SU-DHL-6 (cell line): ENCODE results near the gene KCND3.

Experiments used
- H2AFZ ChIP-seq: fragments of 200-600 bp; sonication (generic); 2 replicates; pipeline ENCODE4 v1.6.1; 2014; ENCODE audit warnings: low read depth, mild to moderate bottlenecking, moderate library complexity, mixed read lengths, antibody characterized with exemption, low read length; ENCODE audit not compliant: severe bottlenecking
- H3F3A ChIP-seq: fragments of 200-600 bp; shearing (Covaris generic); 2 replicates; pipeline ENCODE4 v1.6.0; 2016; ENCODE audit warnings: antibody characterized with exemption, mild to moderate bottlenecking; ENCODE audit not compliant: insufficient read depth
- H3K27ac ChIP-seq: fragments of 200-600 bp; sonication (generic); 2 replicates; pipeline ENCODE4 v1.5.1; 2016; ENCODE audit warnings: low read depth, mild to moderate bottlenecking, low read length, moderate library complexity, mixed read lengths
- H3K27me3 ChIP-seq: fragments of 200-600 bp; sonication (generic), shearing (Covaris generic); 2 replicates; pipeline ENCODE4 v1.6.0; 2014; ENCODE audit warnings: mild to moderate bottlenecking, low read length
- H3K36me3 ChIP-seq: fragments of 200-600 bp; sonication (generic); 2 replicates; pipeline ENCODE4 v1.6.1; 2014; ENCODE audit warnings: mild to moderate bottlenecking, low read length, mixed read lengths
- H3K4me2 ChIP-seq: fragments of 300-600, 200-600 bp; shearing (Covaris generic), sonication (generic); 2 replicates; pipeline ENCODE4 v1.6.0; 2014; ENCODE audit warnings: low read length, low read depth, mild to moderate bottlenecking; ENCODE audit not compliant: poor library complexity, severe bottlenecking
- H3K4me3 ChIP-seq: fragments of 200-600 bp; sonication (generic); 2 replicates; pipeline ENCODE4 v1.5.1; 2014; ENCODE audit warnings: antibody characterized with exemption, low read length, mild to moderate bottlenecking, mixed read lengths; ENCODE audit not compliant: insufficient read depth, poor library complexity, severe bottlenecking
- H3K79me2 ChIP-seq: fragments of 200-600 bp; sonication (generic); 2 replicates; pipeline ENCODE4 v1.6.1; 2014; ENCODE audit warnings: mild to moderate bottlenecking, low read length, moderate library complexity; ENCODE audit not compliant: insufficient read depth
- H3K9ac ChIP-seq: fragments of 200-600 bp; sonication (generic); 2 replicates; pipeline ENCODE4 v1.7.0; 2014; ENCODE audit warnings: mild to moderate bottlenecking, low read length
- H3K9me2 ChIP-seq: fragments of 200-600 bp; sonication (generic); replicated peaks from 2 replicates; pipeline ENCODE4 v1.6.1; 2014; ENCODE audit warnings: low read length; ENCODE audit not compliant: insufficient read depth
- H3K9me3 ChIP-seq: fragments of 200-600 bp; sonication (generic); 2 replicates; pipeline ENCODE4 v1.6.1; 2014; ENCODE audit warnings: low read length, mixed read lengths; ENCODE audit not compliant: insufficient read depth
- H4K20me1 ChIP-seq: fragments of 200-600 bp; sonication (generic); 2 replicates; pipeline ENCODE4 v1.6.1; 2014; ENCODE audit warnings: low read depth, mild to moderate bottlenecking, antibody characterized with exemption, low read length, moderate library complexity, mixed read lengths
- EZH2phosphoT487 ChIP-seq: fragments of 200-600 bp; sonication (generic), shearing (Covaris generic); conservative IDR thresholded peaks from 2 replicates; pipeline ENCODE4 v1.6.1; 2018; ENCODE audit warnings: mild to moderate bottlenecking, antibody characterized with exemption, low read length, moderate library complexity, mixed read lengths
- TF ChIP-seq, protein P1 (sequence below): fragments of 200-600 bp; sonication (generic); IDR thresholded peaks from one replicate; pipeline ENCODE4 v1.5.1; 2017; ENCODE audit warnings: antibody characterized with exemption, mild to moderate bottlenecking, low read length, moderate library complexity; ENCODE audit not compliant: insufficient read depth, poor library complexity, severe bottlenecking

The KCND3 gene

DNA sequence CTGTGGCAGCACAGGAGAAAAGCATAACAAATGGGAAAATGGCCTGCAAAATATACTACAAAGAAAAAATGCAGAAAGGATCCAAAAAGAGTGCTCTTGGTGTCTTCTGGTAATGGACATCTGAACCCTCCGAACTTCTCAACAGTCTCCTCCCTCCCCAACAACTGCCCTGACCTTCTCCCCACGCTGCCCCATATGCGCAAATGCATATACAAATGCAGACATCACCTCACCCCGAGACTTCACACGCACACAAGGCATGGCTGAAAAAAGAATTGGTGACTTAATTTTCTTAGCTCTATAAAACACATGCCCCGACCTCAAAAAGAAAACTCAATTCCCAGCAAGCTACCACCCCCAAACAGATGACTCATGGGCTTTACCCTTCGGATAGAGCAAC lies 8.4 kb downstream of the KCND3 start:
- no peak for TF ChIP-seq EZH2phosphoT487
- TF ChIP-seq, protein P1, sequence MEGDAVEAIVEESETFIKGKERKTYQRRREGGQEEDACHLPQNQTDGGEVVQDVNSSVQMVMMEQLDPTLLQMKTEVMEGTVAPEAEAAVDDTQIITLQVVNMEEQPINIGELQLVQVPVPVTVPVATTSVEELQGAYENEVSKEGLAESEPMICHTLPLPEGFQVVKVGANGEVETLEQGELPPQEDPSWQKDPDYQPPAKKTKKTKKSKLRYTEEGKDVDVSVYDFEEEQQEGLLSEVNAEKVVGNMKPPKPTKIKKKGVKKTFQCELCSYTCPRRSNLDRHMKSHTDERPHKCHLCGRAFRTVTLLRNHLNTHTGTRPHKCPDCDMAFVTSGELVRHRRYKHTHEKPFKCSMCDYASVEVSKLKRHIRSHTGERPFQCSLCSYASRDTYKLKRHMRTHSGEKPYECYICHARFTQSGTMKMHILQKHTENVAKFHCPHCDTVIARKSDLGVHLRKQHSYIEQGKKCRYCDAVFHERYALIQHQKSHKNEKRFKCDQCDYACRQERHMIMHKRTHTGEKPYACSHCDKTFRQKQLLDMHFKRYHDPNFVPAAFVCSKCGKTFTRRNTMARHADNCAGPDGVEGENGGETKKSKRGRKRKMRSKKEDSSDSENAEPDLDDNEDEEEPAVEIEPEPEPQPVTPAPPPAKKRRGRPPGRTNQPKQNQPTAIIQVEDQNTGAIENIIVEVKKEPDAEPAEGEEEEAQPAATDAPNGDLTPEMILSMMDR = no peak

DNA sequence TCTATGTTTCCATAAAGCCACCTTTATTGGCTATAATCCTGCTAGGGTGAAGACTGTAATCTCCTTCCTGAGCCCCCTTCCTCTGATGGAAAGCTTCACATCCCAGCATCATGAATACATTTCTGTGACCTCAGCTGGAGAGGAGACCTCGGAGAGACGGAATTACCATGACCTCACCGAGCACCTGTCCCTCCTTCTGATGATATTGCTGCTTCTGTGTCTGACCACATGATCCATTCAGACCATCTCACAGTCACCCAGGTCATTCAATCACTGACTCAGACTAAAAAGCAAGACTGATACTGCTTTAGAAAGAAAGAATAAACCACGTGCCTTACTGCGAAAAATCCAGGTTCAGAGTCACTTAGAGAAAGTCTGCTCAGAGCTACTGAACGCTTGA lies 8.8 kb downstream of the KCND3 start:
- H3K9me2 ChIP-seq = no peaks in the 10 kb centered on the region
- no peak overlapping the region for H2AFZ ChIP-seq
- no peaks in the 10 kb centered on the region for H3K36me3 ChIP-seq
- no peaks in the 10 kb centered on the region for H3K79me2 ChIP-seq
- no peaks in the 10 kb centered on the region for H3F3A ChIP-seq
- no peaks in the 10 kb centered on the region for H3K27me3 ChIP-seq
- no peak overlapping the region for H3K27ac ChIP-seq
- H3K4me3 ChIP-seq = no peak overlapping the region
- no peaks in the 10 kb centered on the region for H4K20me1 ChIP-seq
- H3K9me3 ChIP-seq = no peaks in the 10 kb centered on the region
- no peak overlapping the region for H3K4me2 ChIP-seq
- H3K9ac ChIP-seq = no peak overlapping the region
- TF ChIP-seq, protein P1 = no peak

More for the DNA sequence above, 8.4 kb downstream of the KCND3 start:
- Histone ChIP-seq H3K27me3 (no peaks in the 10 kb centered on the region), H2AFZ (no peak overlapping the region), H3K4me2 (no peak overlapping the region), H3K4me3 (no peak overlapping the region), H3K9me3 (no peaks in the 10 kb centered on the region), H3K9me2 (no peaks in the 10 kb centered on the region), H3K36me3 (no peaks in the 10 kb centered on the region), H3K27ac (no peak overlapping the region), H3K9ac (no peak overlapping the region), H4K20me1 (no peaks in the 10 kb centered on the region), H3F3A (no peaks in the 10 kb centered on the region), H3K79me2 (no peaks in the 10 kb centered on the region)

DNA sequence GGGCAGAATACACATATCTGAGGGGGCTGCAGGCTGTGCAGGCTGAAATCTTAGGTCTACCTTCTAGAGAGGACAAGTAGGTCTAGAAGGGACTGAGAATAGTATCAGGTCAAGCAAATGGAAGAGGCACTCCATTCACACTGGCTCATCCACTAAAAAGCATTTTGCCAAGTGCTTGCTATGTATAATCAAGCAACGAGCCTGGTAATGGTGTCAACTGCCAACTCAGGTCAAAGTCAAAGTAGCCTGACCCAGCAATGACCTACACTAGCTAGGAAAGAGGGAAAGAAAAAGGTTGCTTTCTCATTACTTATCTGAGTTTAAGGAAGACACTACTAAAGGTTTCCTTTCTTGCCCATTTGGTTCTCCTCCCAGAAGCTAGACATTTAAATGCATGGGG lies 10.8 kb downstream of the KCND3 start:
- no peaks in the 10 kb centered on the region for H3K79me2 ChIP-seq
- no peaks in the 10 kb centered on the region for H4K20me1 ChIP-seq
- H3K9ac ChIP-seq = no peak overlapping the region
- no peak overlapping the region for H2AFZ ChIP-seq
- H3K27ac ChIP-seq = no peak overlapping the region
- no peak for TF ChIP-seq EZH2phosphoT487
- TF ChIP-seq, protein P1 = no peak
- no peaks in the 10 kb centered on the region for H3K9me2 ChIP-seq
- H3K27me3 ChIP-seq = no peaks in the 10 kb centered on the region
- H3F3A ChIP-seq = no peaks in the 10 kb centered on the region
- no peak overlapping the region for H3K4me2 ChIP-seq
- H3K9me3 ChIP-seq = no peaks in the 10 kb centered on the region
- H3K36me3 ChIP-seq = no peaks in the 10 kb centered on the region
- H3K4me3 ChIP-seq = no peak overlapping the region

DNA sequence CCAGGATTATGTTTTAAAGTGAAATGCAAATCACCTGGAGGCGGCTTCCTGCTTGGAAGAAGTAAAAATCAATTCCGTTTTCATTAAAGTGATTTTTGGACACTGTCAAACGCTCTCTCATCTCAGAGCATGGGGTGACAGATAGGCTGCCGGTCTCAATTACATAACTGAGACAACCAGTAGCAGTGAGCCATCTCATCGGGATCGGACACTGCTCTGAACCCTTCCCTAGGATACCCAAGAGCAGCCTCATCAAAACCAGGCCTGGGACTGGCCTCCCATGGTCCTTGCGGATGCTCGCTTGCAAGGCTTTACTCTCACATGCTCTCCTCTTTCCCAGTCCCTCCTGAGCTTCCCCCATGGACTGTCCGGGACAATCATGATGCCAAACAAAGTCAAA lies 12.1 kb downstream of the KCND3 start:
- Histone ChIP-seq H3K4me3 (no peak overlapping the region), H3K36me3 (no peaks in the 10 kb centered on the region), H3K27ac (no peak overlapping the region), H3K27me3 (no peaks in the 10 kb centered on the region), H3K9ac (no peak overlapping the region), H3F3A (no peaks in the 10 kb centered on the region), H2AFZ (no peak overlapping the region), H3K9me3 (no peaks in the 10 kb centered on the region), H4K20me1 (no peaks in the 10 kb centered on the region), H3K79me2 (no peaks in the 10 kb centered on the region), H3K9me2 (no peaks in the 10 kb centered on the region), H3K4me2 (no peak overlapping the region)
- no peak for TF ChIP-seq EZH2phosphoT487
- TF ChIP-seq, protein P1 = no peak
